Tibial artery (tissue), 4 donors: Measurements from ENCODE around the gene ZNF629.

Experiments
- DNase-seq, 2 donors: peaks; one replicate each; pipeline ENCODE4 v3.0.0-alpha.2; 2019
- H3K27ac ChIP-seq, 2 donors: fragments of 200-600 bp; sonication (generic) in 1 of 2; 1 replicate in 1 of 2; 2 replicates in 1 of 2; pipeline ENCODE4 v1.5.1; 2018 to 2019; ENCODE audit warnings: mild to moderate bottlenecking in 1 of 2
- H3K27me3 ChIP-seq, 2 donors: fragments of 200-600 bp; sonication (generic) in 1 of 2; one replicate each; pipeline versions ENCODE4 v1.5.1 to v1.6.0; 2016 to 2019
- H3K36me3 ChIP-seq, 3 donors: fragments of 200-600 bp; sonication (generic) in 2 of 3; one replicate each; pipeline ENCODE4 v1.5.1; 2016 to 2019; ENCODE audit warnings: mild to moderate bottlenecking in 2 of 3
- H3K4me1 ChIP-seq, 4 donors: fragments of 200-600 bp; sonication (generic) in 2 of 4; 1 replicate in 3 of 4; 2 replicates in 1 of 4; pipeline ENCODE4 v1.5.1; 2016 to 2019
- H3K4me3 ChIP-seq, 2 donors: fragments of 200-600 bp; sonication (generic) in 1 of 2; 1 replicate in 1 of 2; 2 replicates in 1 of 2; pipeline ENCODE4 v1.5.1; 2018 to 2019; ENCODE audit warnings: mild to moderate bottlenecking in 2 of 2
- H3K9me3 ChIP-seq, 3 donors: fragments of 200-600 bp; sonication (generic) in 1 of 3; one replicate each; pipeline ENCODE4 v1.5.1; 2016 to 2019
- intact Hi-C: fragments of 100-400 bp; cut with DNase I; formaldehyde crosslinking; loops from one replicate; pipeline ENCODE4 v1.15.0; 2023; ENCODE audit warnings: low total_unique reads
- TF ChIP-seq, protein P1 (sequence below), 2 experiments: fragments of 200-600 bp in 1 of 2; fragments of 450-650 bp in 1 of 2; IDR thresholded peaks; one replicate each; pipeline ENCODE4 v1.5.1; 2017 to 2019; ENCODE audit warnings: antibody characterized with exemption in 2 of 2, mild to moderate bottlenecking in 1 of 2, moderate library complexity in 1 of 2

The ZNF629 gene

DNA sequence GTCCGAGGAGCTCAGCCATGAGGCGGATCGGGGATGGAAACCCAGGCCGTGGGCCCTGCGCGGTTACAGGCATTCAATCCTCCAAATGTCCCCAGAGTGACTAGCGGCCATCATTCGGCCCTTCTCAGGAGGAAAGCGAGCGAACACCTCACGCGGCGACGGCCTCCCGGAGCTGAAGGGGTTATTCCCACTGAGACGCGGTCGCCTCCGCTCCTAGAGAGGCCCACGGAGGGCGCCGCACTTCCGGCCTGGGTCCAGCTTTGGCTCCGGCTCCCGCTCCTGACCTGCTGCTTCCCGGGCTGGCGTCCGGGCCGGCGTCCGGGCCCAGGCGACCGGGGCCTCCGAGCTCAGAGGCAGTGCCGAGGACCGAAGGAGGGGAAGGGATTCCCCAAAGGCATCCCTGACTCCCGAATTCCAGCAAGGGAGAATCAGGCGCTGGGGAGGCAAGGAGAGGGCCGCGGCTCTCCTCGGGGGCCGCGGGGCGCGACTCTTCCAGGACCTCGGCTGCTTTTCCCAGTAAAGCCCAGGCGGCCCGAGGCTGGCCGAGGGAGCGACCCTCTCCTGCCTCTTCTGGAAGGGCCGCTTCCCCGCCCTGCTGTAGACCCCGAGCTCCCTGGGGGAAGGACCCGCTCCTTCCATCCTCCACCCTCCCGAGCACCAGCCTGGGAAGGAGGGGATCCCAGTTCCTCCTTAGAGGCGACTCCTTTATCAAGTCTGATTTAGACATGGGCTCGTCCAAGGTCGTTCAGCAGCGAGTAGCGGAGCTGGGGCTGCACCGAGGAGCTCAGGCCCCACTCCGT is 18.6 kb upstream of the ZNF629 start:
- intact Hi-C loops, result loop anchor here (10.0 kb wide), 1 partner anchor 61 kb away; the partner anchor contains the start of gene PHKG2
- peak; percentile 86 to 92 for DNase-seq
- H3K36me3 ChIP-seq, result no peaks in the 10 kb centered on the region

DNA sequence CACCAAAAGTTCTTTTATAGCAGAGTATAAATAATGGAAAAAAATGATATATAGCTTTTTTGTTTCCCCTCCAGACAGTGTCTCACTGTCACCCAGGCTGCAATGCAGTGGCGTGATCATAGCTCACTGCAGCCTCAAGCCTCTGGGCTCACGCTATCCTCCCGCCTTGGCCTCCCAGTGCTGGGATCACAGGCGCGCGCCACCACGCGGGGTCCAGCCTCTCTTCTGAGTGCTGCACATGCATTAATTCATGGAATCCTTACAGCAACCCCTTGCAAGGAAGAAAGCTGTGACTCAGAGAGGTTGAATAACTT is 18.0 kb upstream of the ZNF629 start:
- no peaks in the 10 kb centered on the region for H3K27me3 ChIP-seq
- TF ChIP-seq, protein P1, sequence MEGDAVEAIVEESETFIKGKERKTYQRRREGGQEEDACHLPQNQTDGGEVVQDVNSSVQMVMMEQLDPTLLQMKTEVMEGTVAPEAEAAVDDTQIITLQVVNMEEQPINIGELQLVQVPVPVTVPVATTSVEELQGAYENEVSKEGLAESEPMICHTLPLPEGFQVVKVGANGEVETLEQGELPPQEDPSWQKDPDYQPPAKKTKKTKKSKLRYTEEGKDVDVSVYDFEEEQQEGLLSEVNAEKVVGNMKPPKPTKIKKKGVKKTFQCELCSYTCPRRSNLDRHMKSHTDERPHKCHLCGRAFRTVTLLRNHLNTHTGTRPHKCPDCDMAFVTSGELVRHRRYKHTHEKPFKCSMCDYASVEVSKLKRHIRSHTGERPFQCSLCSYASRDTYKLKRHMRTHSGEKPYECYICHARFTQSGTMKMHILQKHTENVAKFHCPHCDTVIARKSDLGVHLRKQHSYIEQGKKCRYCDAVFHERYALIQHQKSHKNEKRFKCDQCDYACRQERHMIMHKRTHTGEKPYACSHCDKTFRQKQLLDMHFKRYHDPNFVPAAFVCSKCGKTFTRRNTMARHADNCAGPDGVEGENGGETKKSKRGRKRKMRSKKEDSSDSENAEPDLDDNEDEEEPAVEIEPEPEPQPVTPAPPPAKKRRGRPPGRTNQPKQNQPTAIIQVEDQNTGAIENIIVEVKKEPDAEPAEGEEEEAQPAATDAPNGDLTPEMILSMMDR (IDR thresholded peaks at IDR 0.05), result no peak
- peak overlapping the region; percentile 92 to 93 for H3K27ac ChIP-seq
- H3K4me3 ChIP-seq, result peak overlapping the region; percentile 69 to 90
- intact Hi-C loops, result loop anchor here (10.0 kb wide), 1 partner anchor 60 kb away; the partner anchor contains the start of gene PHKG2
- no peak for DNase-seq
- H3K9me3 ChIP-seq, result no peaks in the 10 kb centered on the region
- H3K4me1 ChIP-seq, result peaks cover 0 to 22% (median 10%) of the 10 kb centered on the region in 4 donors
- no peaks in the 10 kb centered on the region for H3K36me3 ChIP-seq

More for the DNA sequence above, 18.6 kb upstream of the ZNF629 start:
- peaks cover 0 to 22% (median 10%) of the 10 kb centered on the region in 4 donors for H3K4me1 ChIP-seq
- H3K9me3 ChIP-seq, result no peaks in the 10 kb centered on the region
- H3K27me3 ChIP-seq, result no peaks in the 10 kb centered on the region
- H3K4me3 ChIP-seq, result peak overlapping the region; percentile 69 to 90
- TF ChIP-seq, protein P1 (IDR thresholded peaks at IDR 0.05), result no peak
- peak overlapping the region; percentile 92 to 93 for H3K27ac ChIP-seq

DNA sequence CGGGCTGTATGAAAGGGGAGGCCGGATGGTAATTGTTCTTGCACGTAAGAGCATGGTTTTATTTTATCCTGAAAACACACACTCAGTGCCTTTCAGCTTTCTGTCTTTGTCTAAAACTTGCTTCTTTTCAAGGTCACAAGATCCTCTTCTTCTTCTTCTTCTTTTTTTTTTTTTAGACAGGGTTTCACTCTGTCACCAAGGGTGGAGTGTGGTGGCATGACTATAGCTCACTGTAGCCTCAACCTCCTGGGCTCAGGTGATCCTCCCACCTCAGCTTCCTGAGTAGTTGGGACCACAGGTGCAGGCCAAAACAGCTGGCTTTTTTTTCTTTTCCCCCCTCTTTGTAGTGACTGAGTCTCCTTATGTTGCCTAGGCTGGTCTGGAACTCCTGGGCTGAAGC is 15.9 kb upstream of the ZNF629 start:
- DNase-seq, result no peak
- intact Hi-C loops, result loop anchor here (10.0 kb wide), 1 partner anchor 58 kb away; the partner anchor contains the start of gene PHKG2
- no peaks in the 10 kb centered on the region for H3K36me3 ChIP-seq
- TF ChIP-seq, protein P1 (IDR thresholded peaks at IDR 0.05), result no peak
- no peaks in the 10 kb centered on the region for H3K9me3 ChIP-seq
- H3K4me3 ChIP-seq, result no peak overlapping the region
- peaks cover 0 to 22% (median 10%) of the 10 kb centered on the region in 4 donors for H3K4me1 ChIP-seq
- no peaks in the 10 kb centered on the region for H3K27me3 ChIP-seq
- no peak overlapping the region for H3K27ac ChIP-seq

GRCh38 chr16:30797670-30798309 is 10.8 kb upstream of the ZNF629 start:
- Histone ChIP-seq H3K9me3 (no peaks in the 10 kb centered on the region), H3K4me1 (no peaks in the 10 kb centered on the region), H3K36me3 (no peaks in the 10 kb centered on the region), H3K27me3 (no peaks in the 10 kb centered on the region), H3K4me3 (no peak overlapping the region), H3K27ac (no peak overlapping the region)
- TF ChIP-seq, protein P1 (IDR thresholded peaks at IDR 0.05), result no peak
- no peak for DNase-seq
- intact Hi-C loops, result loop anchor here (10.0 kb wide), 1 partner anchor 77 kb away; no protein-coding TSS in a partner anchor

DNA sequence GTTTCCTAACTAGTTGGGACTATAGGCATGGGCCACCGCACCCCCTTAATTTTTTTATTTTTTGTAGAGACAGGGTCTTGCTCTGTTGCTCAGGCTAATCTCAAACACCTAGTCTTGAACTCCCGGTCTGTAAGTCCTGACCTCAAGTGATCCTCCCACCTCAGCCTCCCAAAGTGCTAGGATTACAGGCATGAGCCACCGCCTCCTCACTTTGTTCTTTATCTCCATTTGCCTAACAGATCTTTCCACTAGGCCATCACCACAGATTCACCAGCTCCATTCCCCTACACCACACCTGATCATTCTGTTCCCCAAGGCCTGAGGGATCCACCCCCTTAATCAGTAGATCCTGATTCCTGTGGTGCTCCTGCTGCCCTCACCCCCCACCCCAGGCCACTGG is 7.6 kb upstream of the ZNF629 start:
- Histone ChIP-seq H3K4me3 (no peak overlapping the region), H3K9me3 (no peaks in the 10 kb centered on the region), H3K36me3 (no peaks in the 10 kb centered on the region), H3K27ac (no peak overlapping the region), H3K27me3 (no peaks in the 10 kb centered on the region), H3K4me1 (no peaks in the 10 kb centered on the region)
- intact Hi-C loops, result loop anchor here (10.0 kb wide), 1 partner anchor 80 kb away; no protein-coding TSS in a partner anchor
- TF ChIP-seq, protein P1 (IDR thresholded peaks at IDR 0.05), result no peak
- no peak for DNase-seq
